GM12801 (cell line): ENCODE results near the gene DLG1.

ENCODE experiments used
- CTCF ChIP-seq: IDR thresholded peaks from one replicate; pipeline ENCODE4 v1.5.1; 2011; ENCODE audit warnings: control low read depth; ENCODE audit not compliant: insufficient read length; ENCODE audit errors: extremely low read depth

DLG1 gene

GRCh38 chr3:197025736-197026480 is 272.5 kb downstream of the DLG1 start:
- no peak for TF ChIP-seq CTCF

GRCh38 chr3:197024881-197025735 is 273.3 kb downstream of the DLG1 start:
- TF ChIP-seq CTCF = no peak

GRCh38 chr3:197023998-197024651 is 274.3 kb downstream of the DLG1 start:
- no peak for TF ChIP-seq CTCF

GRCh38 chr3:197023241-197023997 is 275.0 kb downstream of the DLG1 start:
- no peak for TF ChIP-seq CTCF

- TF ChIP-seq CTCF = no peak
These were observed 275.8 kb downstream of the DLG1 start for GRCh38 chr3:197022405-197023231.

- no peak for TF ChIP-seq CTCF
These were observed 276.5 kb downstream of the DLG1 start for GRCh38 chr3:197021729-197022404.
